Epidermal melanocyte (primary cell): Measurements from ENCODE around the gene CSPG4.
A peak's percentile ranks its signal among the peaks of the same experiment; 100 is the strongest.
"Not testable (repeated sequence)": the region's sequence is repeated elsewhere in the genome, so short reads cannot be mapped to it uniquely, and the experiment has no call there.

Experiments
- DNase-seq: peaks from one replicate; pipeline ENCODE4 v3.0.0; 2011; ENCODE audit warnings: low spot score; ENCODE audit not compliant: insufficient read length

Gene CSPG4

GRCh38 chr15:75705854-75706681 lies 6.6 kb downstream of the CSPG4 start:
- no peak for DNase-seq

- DNase-seq: not testable (repeated sequence)
These were observed 7.3 kb downstream of the CSPG4 start for GRCh38 chr15:75705375-75705774.

GRCh38 chr15:75704618-75705017 lies 8.0 kb downstream of the CSPG4 start:
- DNase-seq: no peak

GRCh38 chr15:75704263-75704615 lies 8.4 kb downstream of the CSPG4 start:
- DNase-seq: no peak

- not testable (repeated sequence) for DNase-seq
These were observed 9.0 kb downstream of the CSPG4 start for GRCh38 chr15:75703440-75704262.

GRCh38 chr15:75702436-75702835 lies 10.2 kb downstream of the CSPG4 start:
- DNase-seq: no peak

GRCh38 chr15:75701071-75702003 lies 11.3 kb downstream of the CSPG4 start:
- not testable (repeated sequence) for DNase-seq

- DNase-seq: not testable (repeated sequence)
These were observed 12.4 kb downstream of the CSPG4 start for GRCh38 chr15:75699961-75700874.

- not testable (repeated sequence) for DNase-seq
These were observed 13.1 kb downstream of the CSPG4 start for GRCh38 chr15:75699517-75699916.

- not testable (repeated sequence) for DNase-seq
These were observed 14.5 kb downstream of the CSPG4 start for GRCh38 chr15:75697974-75698747.

- DNase-seq: no peak
These were observed 15.1 kb downstream of the CSPG4 start for GRCh38 chr15:75697523-75697922.

- no peak for DNase-seq
These were observed 15.8 kb downstream of the CSPG4 start for GRCh38 chr15:75696854-75697259.

GRCh38 chr15:75696311-75696720 lies 16.3 kb downstream of the CSPG4 start:
- DNase-seq: no peak

- DNase-seq: no peak
These were observed 16.9 kb downstream of the CSPG4 start for GRCh38 chr15:75695634-75696310.

- no peak for DNase-seq
These were observed 17.4 kb downstream of the CSPG4 start for GRCh38 chr15:75695220-75695619.

GRCh38 chr15:75694241-75695182 lies 18.1 kb downstream of the CSPG4 start:
- DNase-seq: peak; percentile 96

- peak; percentile 71 for DNase-seq
These were observed 19.0 kb downstream of the CSPG4 start for GRCh38 chr15:75693501-75694240.
